Gastroesophageal sphincter (tissue), 4 donors: Measurements from ENCODE around the gene LLGL2. TPM values are rescaled to one million over a fixed set of nuclear protein-coding genes. Genes with fewer than 3 reads are reported as not detected.

Experiments used
- ATAC-seq: fragments of 150-250 bp; one replicate; pipeline ENCODE4 v1.9.1; 2016; ENCODE audit warnings: mild to moderate bottlenecking, moderate library complexity
- H3K27ac ChIP-seq, 4 donors: fragments of 200-600 bp; sonication (generic) in 3 of 4; 1 replicate in 3 of 4; 2 replicates in 1 of 4; pipeline ENCODE4 v1.5.1; 2016 to 2019
- H3K27me3 ChIP-seq: fragments of 200-600 bp; sonication (generic); one replicate; pipeline ENCODE4 v1.5.1; 2019
- H3K36me3 ChIP-seq, 2 donors: fragments of 200-600 bp; sonication (generic); one replicate each; pipeline ENCODE4 v1.5.1; 2019; ENCODE audit warnings: control low read depth in 1 of 2
- H3K4me1 ChIP-seq, 3 donors: fragments of 200-600 bp; sonication (generic); 1 replicate in 2 of 3; 2 replicates in 1 of 3; pipeline ENCODE4 v1.5.1; 2016 to 2019; ENCODE audit warnings: control low read depth in 2 of 3
- H3K4me3 ChIP-seq, 2 donors: fragments of 200-600 bp; sonication (generic); one replicate each; pipeline ENCODE4 v1.5.1; 2019; ENCODE audit warnings: mild to moderate bottlenecking in 1 of 2, moderate library complexity in 1 of 2
- H3K9me3 ChIP-seq, 3 donors: fragments of 200-600 bp; sonication (generic); one replicate each; pipeline ENCODE4 v1.5.1; 2017 to 2019; ENCODE audit warnings: control low read depth in 2 of 3
- EP300 ChIP-seq: sonication (generic); formaldehyde crosslinking; IDR thresholded peaks from one replicate; pipeline ENCODE4 v1.6.1; 2017; ENCODE audit warnings: antibody characterized with exemption, mild to moderate bottlenecking
- POLR2A ChIP-seq, 2 donors: fragments of 450-650 bp; IDR thresholded peaks; one replicate each; pipeline ENCODE4 v1.6.1; 2017; ENCODE audit warnings: antibody characterized with exemption in 2 of 2, mild to moderate bottlenecking in 2 of 2, moderate library complexity in 1 of 2
- POLR2AphosphoS5 ChIP-seq: sonication (generic); formaldehyde crosslinking; IDR thresholded peaks from one replicate; pipeline ENCODE4 v1.6.1; 2017; ENCODE audit warnings: antibody characterized with exemption
- WGBS, 2 donors: methylation state at CpG; one replicate each; pipeline ENCODE4 v1.1.5; 2018; ENCODE audit warnings: low coverage in 1 of 2; 5-methylcytosine and 5-hydroxymethylcytosine counted together
- total RNA-seq, 4 donors: library from RNA; depleted of rRNA; stranded (reverse); fragments of >200 nt; gene quantifications; one replicate each; pipeline ENCODE4 v1.1.0, GENCODE V29; 2016
- TF ChIP-seq, protein P1 (sequence below), 4 experiments: fragments of 200-600 bp in 2 of 4; fragments of 450-650 bp in 2 of 4; sonication (generic) in 1 of 4; IDR thresholded peaks; one replicate each; pipeline ENCODE4 v1.5.1; 2017 to 2019; ENCODE audit warnings: antibody characterized with exemption in 4 of 4, mild to moderate bottlenecking in 2 of 4, moderate library complexity in 2 of 4

LLGL2 gene
- total RNA-seq, 4 donors from 2014 or later, result 2.3 to 7.9 (median 5.8) TPM

DNA sequence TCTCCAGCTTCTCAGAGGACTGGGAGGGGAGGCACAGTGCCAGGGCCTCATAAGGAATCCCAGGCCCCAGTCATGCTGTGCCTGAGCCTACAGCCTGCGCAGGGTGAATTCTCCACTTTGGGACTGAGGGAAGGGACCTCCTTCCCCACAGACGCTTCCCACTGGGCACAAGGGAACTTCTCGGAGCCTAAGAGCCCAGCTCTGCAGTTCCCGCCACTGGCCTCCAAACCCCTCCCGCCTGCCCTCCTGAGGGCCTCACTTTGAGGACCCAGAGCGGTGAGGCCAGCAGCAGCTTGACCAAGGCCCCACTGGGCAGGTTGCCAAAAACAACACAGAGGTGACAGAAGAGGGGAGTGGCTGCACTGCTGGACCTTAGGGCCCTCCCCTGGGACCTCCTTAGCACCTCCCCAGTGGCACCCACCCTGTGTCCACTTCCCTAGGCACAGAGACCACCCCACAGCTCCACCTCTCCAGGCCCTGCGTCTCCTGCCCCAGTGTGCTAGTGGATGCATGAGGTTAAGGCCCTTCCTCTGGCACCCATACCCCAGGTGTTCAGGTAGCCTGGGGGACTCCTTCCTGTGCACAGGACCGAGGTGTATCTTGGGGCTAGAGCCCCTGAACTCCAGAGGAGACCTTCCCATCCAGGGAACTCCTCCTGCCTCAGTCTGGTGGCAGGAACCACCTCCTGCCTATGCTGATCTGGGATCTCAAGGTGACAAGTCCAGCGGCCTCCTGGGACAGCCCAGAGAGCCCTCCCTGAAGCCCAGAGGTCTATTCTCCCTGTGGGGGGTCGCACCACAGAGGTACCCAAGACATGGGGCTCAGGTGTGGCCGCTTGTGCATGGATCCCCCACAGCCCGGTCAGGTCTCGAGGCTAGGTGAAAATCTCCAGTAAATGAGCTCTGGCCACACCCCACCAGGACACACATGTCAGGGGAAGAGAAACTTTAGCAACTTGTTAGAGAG lies 13.6 kb upstream of the LLGL2 start:
- H3K9me3 ChIP-seq, result no peaks in the 10 kb centered on the region
- peak overlapping the region in 3 of 4 donors; percentile 90 to 98 (median 90) for H3K27ac ChIP-seq
- TF ChIP-seq POLR2AphosphoS5 (no peak), POLR2A (IDR thresholded peaks at IDR 0.05) (no peak), EP300 (no peak)
- TF ChIP-seq, protein P1, sequence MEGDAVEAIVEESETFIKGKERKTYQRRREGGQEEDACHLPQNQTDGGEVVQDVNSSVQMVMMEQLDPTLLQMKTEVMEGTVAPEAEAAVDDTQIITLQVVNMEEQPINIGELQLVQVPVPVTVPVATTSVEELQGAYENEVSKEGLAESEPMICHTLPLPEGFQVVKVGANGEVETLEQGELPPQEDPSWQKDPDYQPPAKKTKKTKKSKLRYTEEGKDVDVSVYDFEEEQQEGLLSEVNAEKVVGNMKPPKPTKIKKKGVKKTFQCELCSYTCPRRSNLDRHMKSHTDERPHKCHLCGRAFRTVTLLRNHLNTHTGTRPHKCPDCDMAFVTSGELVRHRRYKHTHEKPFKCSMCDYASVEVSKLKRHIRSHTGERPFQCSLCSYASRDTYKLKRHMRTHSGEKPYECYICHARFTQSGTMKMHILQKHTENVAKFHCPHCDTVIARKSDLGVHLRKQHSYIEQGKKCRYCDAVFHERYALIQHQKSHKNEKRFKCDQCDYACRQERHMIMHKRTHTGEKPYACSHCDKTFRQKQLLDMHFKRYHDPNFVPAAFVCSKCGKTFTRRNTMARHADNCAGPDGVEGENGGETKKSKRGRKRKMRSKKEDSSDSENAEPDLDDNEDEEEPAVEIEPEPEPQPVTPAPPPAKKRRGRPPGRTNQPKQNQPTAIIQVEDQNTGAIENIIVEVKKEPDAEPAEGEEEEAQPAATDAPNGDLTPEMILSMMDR (IDR thresholded peaks at IDR 0.05), result no peak
- WGBS, 2 donors, result 70 to 83% methylated on average over 2 to 3 of the region's 13 CpGs
- H3K27me3 ChIP-seq, result no peaks in the 10 kb centered on the region
- H3K4me3 ChIP-seq, result peak overlapping the region in 1 of 2 donors; percentile 96
- peaks cover 0 to 89% (median 33%) of the 10 kb centered on the region in 3 donors for H3K4me1 ChIP-seq
- ATAC-seq, result no peak
- H3K36me3 ChIP-seq, result peaks cover 0 to 26% of the 10 kb centered on the region in 2 donors

DNA sequence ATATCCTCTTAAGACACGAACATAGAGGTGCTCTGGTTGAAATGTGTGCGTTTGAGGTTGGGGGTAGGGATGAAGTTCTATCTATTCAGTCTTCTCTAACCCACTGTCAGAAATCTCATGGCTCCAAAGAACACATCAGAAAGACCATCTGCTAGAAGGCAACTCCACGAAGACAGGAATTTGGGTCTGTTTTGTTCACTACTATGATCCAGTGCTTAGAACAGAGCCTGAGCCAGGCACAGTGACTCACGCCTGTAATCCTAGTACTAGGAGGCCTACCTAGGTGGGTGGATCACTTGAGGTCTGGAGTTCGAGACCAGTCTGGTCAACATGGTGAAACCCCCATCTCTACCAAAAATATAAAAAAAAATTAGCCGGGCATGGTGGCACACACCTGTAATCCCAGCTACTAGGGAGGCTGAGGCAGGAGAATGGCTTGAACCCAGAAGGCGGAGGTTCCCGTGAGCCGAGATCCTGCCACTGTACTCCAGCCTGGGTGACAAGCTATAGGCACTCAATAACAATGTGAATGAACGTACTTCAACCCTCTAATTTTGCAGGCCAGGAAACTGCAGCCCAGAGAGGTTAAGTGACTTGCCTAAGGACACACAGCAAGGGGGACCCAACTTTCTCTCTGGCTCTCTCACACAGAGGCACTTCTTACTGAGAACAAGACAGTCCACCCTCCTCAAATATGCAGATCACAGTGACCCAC lies 12.4 kb upstream of the LLGL2 start:
- peaks cover 0 to 89% (median 42%) of the 10 kb centered on the region in 3 donors for H3K4me1 ChIP-seq
- H3K36me3 ChIP-seq, result peaks cover 0 to 14% of the 10 kb centered on the region in 2 donors
- TF ChIP-seq POLR2AphosphoS5 (no peak), EP300 (no peak), POLR2A (IDR thresholded peaks at IDR 0.05) (no peak)
- TF ChIP-seq, protein P1 (IDR thresholded peaks at IDR 0.05), result no peak
- H3K9me3 ChIP-seq, result no peaks in the 10 kb centered on the region
- no peak for ATAC-seq
- peak overlapping the region in 3 of 4 donors; percentile 90 to 98 (median 90) for H3K27ac ChIP-seq
- 55 to 64% methylated on average over 5 to 6 of the region's 10 CpGs for WGBS, 2 donors
- H3K4me3 ChIP-seq, result peak overlapping the region in 1 of 2 donors; percentile 96
- H3K27me3 ChIP-seq, result no peaks in the 10 kb centered on the region

DNA sequence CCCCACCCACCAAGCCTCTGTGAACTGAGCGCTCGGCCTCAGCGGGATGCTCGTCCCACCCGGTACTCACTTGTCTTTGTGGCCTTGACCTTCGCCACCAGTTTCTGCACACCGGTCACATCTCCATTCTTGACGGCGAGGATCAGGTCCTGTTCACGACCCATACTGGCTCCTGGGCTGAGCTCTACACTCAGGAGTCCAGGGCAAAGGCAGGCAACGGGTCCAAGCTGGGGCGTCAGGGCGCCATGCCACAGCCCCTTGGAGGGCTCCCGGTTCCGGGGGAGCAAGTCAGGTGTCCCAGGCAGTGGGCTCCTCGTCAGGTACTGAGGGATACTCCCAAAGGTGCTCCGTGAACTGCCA lies 11.9 kb upstream of the LLGL2 start:
- peaks cover 0 to 88% (median 37%) of the 10 kb centered on the region in 3 donors for H3K4me1 ChIP-seq

DNA sequence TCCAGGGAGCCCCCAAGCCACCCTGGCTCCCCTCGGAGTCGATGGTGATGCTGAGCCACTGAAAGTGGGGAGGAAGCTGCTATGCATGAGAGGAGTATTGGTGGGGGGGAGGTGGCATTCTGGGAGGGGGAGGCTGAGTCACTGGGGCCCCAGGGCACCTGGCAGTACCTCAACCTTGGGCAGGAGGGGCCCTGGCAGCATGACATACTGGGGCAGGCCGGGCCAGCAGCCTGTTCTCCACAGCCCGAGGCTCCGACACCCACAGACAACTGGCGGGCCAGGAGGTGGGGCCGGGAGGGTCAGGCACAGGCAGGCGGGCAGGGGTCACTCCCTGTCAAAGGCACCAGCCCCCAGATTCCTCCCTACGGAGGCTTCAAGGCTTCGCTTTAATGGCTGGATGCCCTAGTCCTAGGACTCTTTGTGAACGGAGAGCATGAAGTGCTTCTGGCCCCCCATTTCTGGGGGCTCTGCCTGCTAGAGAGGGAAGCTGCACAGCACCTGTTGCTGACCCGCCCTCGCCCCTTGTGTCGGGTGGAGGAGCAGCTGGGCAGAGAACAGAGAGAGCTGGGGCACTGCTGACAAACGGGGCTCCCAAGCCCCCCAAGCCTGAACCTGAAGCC lies 11.1 kb upstream of the LLGL2 start:
- Histone ChIP-seq H3K36me3 (peaks cover 0 to 20% of the 10 kb centered on the region in 2 donors), H3K4me1 (peaks cover 0 to 80% (median 32%) of the 10 kb centered on the region in 3 donors), H3K4me3 (peak overlapping the region; percentile 89 to 96), H3K27ac (peak overlapping the region; percentile 72 to 98 (median 90)), H3K9me3 (no peaks in the 10 kb centered on the region), H3K27me3 (no peaks in the 10 kb centered on the region)
- TF ChIP-seq POLR2A (IDR thresholded peaks at IDR 0.05), result no peak
- peak; percentile 18 for TF ChIP-seq POLR2AphosphoS5
- no peak for TF ChIP-seq EP300
- TF ChIP-seq, protein P1 (IDR thresholded peaks at IDR 0.05), result no peak
- 6% methylated on average over 2 of the region's 15 CpGs; no CpG with 5 or more reads in 1 of the 2 donors for WGBS, 2 donors
- no peak for ATAC-seq

More for the DNA sequence above, 11.9 kb upstream of the LLGL2 start:
- Histone ChIP-seq H3K27me3 (no peaks in the 10 kb centered on the region), H3K4me3 (peak overlapping the region; percentile 89 to 96), H3K9me3 (no peaks in the 10 kb centered on the region), H3K36me3 (peaks cover 0 to 14% of the 10 kb centered on the region in 2 donors), H3K27ac (peak overlapping the region in 3 of 4 donors; percentile 90 to 98 (median 90))
- 80 to 89% methylated on average over 3 to 8 of the region's 17 CpGs for WGBS, 2 donors
- ATAC-seq, result no peak
- no peak for TF ChIP-seq POLR2AphosphoS5
- TF ChIP-seq POLR2A (IDR thresholded peaks at IDR 0.05), result no peak
- no peak for TF ChIP-seq EP300
- TF ChIP-seq, protein P1 (IDR thresholded peaks at IDR 0.05), result no peak
